HCT116 (cell line): ENCODE measurements around the gene TEX2. TPM values are rescaled to one million over a fixed set of nuclear protein-coding genes. Genes with fewer than 3 reads are reported as not detected.

Experiments used
- ATAC-seq: fragments of 200-7000 bp; cut with Tn5 transposase; 2 replicates; pipeline ENCODE4 v1.9.1; 2020; ENCODE audit warnings: mild to moderate bottlenecking, moderate library complexity
- BruUV-seq: library from RNA; stranded (reverse); fragments of 400-500 nt; replicated peaks from 2 replicates; lab custom pipeline; 2021; lab: Mats Ljungman, UMichigan
- CTCF ChIA-PET: fragments of 300-600 bp; sonication (Branson Sonifier 250); formaldehyde crosslinking; loops from one replicate; lab custom pipeline; 2021; ENCODE audit warnings: antibody characterized with exemption; lab: Charles Lee
- POLR2A ChIA-PET: fragments of 300-600, 350-600 bp; sonication (Branson Sonifier 250); formaldehyde crosslinking; loops from one replicate; lab custom pipeline; 2021; ENCODE audit warnings: antibody characterized with exemption; lab: Charles Lee
- RAD21 ChIA-PET, 2 experiments: fragments of 300-600 bp; sonication (Branson Sonifier 250); formaldehyde crosslinking; loops; one replicate each; lab custom pipeline; 2023; ENCODE audit warnings: low total read pairs in 2 of 2; ENCODE audit not compliant: uncharacterized antibody in 2 of 2, unreplicated experiment in 2 of 2, low non-redundant PET in 1 of 2; lab: Charles Lee
- DNase-seq: peaks from one replicate; pipeline ENCODE4 v3.0.0-alpha.2; 2010; ENCODE audit warnings: low read depth, low spot score
- H2AFZ ChIP-seq: fragments of 200-600 bp; shearing (Covaris generic), sonication (generic); 2 replicates; pipeline ENCODE4 v1.6.1; 2017; ENCODE audit warnings: low read depth, mixed run types, mixed read lengths, antibody characterized with exemption, low read length; ENCODE audit not compliant: poor library complexity, severe bottlenecking
- H3K27ac ChIP-seq: 2 replicates; pipeline ENCODE4 v1.5.1; 2012; ENCODE audit warnings: low read depth, low read length
- H3K27me3 ChIP-seq: fragments of 200-600 bp; sonication (generic); 2 replicates; pipeline ENCODE4 v1.6.1; 2016; ENCODE audit warnings: mixed run types, low read length, mixed read lengths; ENCODE audit not compliant: insufficient read depth
- H3K36me3 ChIP-seq, 2 experiments: fragments of 200-500 bp in 1 of 2; fragments of 200-600 bp in 1 of 2; sonication (Bioruptor generic) in 1 of 2; sonication (generic) in 1 of 2; 2 replicates each; pipeline versions ENCODE4 v1.5.1 to v1.6.1; 2014 to 2016; ENCODE audit warnings: low read length in 2 of 2, inconsistent platforms in 1 of 2, mixed read lengths in 1 of 2, mixed run types in 1 of 2; ENCODE audit not compliant: insufficient read depth in 2 of 2, control insufficient read depth in 1 of 2
- H3K4me1 ChIP-seq, 2 experiments: fragments of 200-600 bp in 1 of 2; sonication (generic) in 1 of 2; 2 replicates each; pipeline versions ENCODE4 v1.5.1 to v1.6.1; 2012 to 2017; ENCODE audit warnings: low read length in 2 of 2, inconsistent platforms in 1 of 2, mild to moderate bottlenecking in 1 of 2, mixed read lengths in 1 of 2, mixed run types in 1 of 2, moderate library complexity in 1 of 2; ENCODE audit not compliant: insufficient read depth in 2 of 2, control insufficient read depth in 1 of 2
- H3K4me2 ChIP-seq: fragments of 200-600 bp; sonication (generic); 2 replicates; pipeline ENCODE4 v1.6.1; 2017; ENCODE audit warnings: mixed run types, low read length, mixed read lengths
- H3K4me3 ChIP-seq, 2 experiments: fragments of 200-600 bp in 1 of 2; sonication (generic) in 1 of 2; replicated peaks in 1 of 2; 2 replicates each; pipeline ENCODE4 v1.5.1; 2011 to 2016; ENCODE audit warnings: low read length in 2 of 2, control low read depth in 1 of 2, low read depth in 1 of 2, mild to moderate bottlenecking in 1 of 2, mixed read lengths in 1 of 2, mixed run types in 1 of 2
- H3K79me2 ChIP-seq: fragments of 200-600 bp; sonication (generic); 2 replicates; pipeline ENCODE4 v1.6.1; 2017; ENCODE audit warnings: mild to moderate bottlenecking, mixed run types, low read length, moderate library complexity, mixed read lengths; ENCODE audit not compliant: insufficient read depth
- H3K9ac ChIP-seq: fragments of 200-600 bp; sonication (generic); 2 replicates; pipeline ENCODE4 v1.6.1; 2016; ENCODE audit warnings: low read length, mixed read lengths
- H3K9me2 ChIP-seq: fragments of 200-600 bp; sonication (generic), shearing (Covaris generic); 2 replicates; pipeline ENCODE4 v1.6.1; 2017; ENCODE audit warnings: mixed run types, mild to moderate bottlenecking, moderate library complexity; ENCODE audit not compliant: insufficient read depth
- H3K9me3 ChIP-seq, 2 experiments: fragments of 200-500 bp in 1 of 2; fragments of 200-600 bp in 1 of 2; sonication (Bioruptor generic) in 1 of 2; sonication (generic) in 1 of 2; 2 replicates each; pipeline ENCODE4 v1.6.1; 2014 to 2017; ENCODE audit warnings: low read length in 2 of 2, mixed read lengths in 2 of 2, inconsistent platforms in 1 of 2, low read depth in 1 of 2, mild to moderate bottlenecking in 1 of 2, mixed run types in 1 of 2, moderate library complexity in 1 of 2; ENCODE audit not compliant: control insufficient read depth in 1 of 2, insufficient read depth in 1 of 2
- H4K20me1 ChIP-seq: fragments of 200-600 bp; sonication (generic), shearing (Covaris generic); 2 replicates; pipeline ENCODE4 v1.6.1; 2017; ENCODE audit warnings: mixed run types, mild to moderate bottlenecking, moderate library complexity; ENCODE audit not compliant: insufficient read depth
- ATF3 ChIP-seq: IDR thresholded peaks from 2 replicates; pipeline ENCODE4 v1.6.1; 2012
- CBX3 ChIP-seq: IDR thresholded peaks from 2 replicates; pipeline ENCODE4 v1.6.1; 2012; ENCODE audit warnings: low read depth
- CTCF ChIP-seq, 3 experiments: fragments of 200-600 bp in 1 of 3; sonication (generic) in 1 of 3; IDR thresholded peaks in 2 of 3; conservative IDR thresholded peaks in 1 of 3; 2 replicates each; pipeline ENCODE4 v1.5.1; 2012 to 2017; ENCODE audit warnings: low read depth in 2 of 3, low read length in 2 of 3, antibody characterized with exemption in 1 of 3, borderline replicate concordance in 1 of 3, control low read depth in 1 of 3, mild to moderate bottlenecking in 1 of 3, mixed read lengths in 1 of 3, mixed run types in 1 of 3, moderate library complexity in 1 of 3; ENCODE audit not compliant: insufficient read depth in 1 of 3
- EGR1 ChIP-seq: IDR thresholded peaks from 2 replicates; pipeline ENCODE4 v1.6.1; 2012; ENCODE audit warnings: low read depth
- ELF1 ChIP-seq: IDR thresholded peaks from 2 replicates; pipeline ENCODE4 v1.6.1; 2012; ENCODE audit warnings: low read depth, borderline replicate concordance
- EZH2 ChIP-seq: fragments of 200-600 bp; sonication (generic); IDR thresholded peaks from 2 replicates; pipeline ENCODE4 v1.6.1; 2017; ENCODE audit warnings: antibody characterized with exemption, mixed run types
- EZH2phosphoT487 ChIP-seq: fragments of 200-600 bp; IDR thresholded peaks from 2 replicates; pipeline ENCODE4 v1.6.1; 2018; ENCODE audit warnings: antibody characterized with exemption, borderline replicate concordance
- MAX ChIP-seq: IDR thresholded peaks from 2 replicates; pipeline ENCODE4 v1.6.1; 2012
- POLR2A ChIP-seq: IDR thresholded peaks from 2 replicates; pipeline ENCODE4 v1.7.0; 2011; ENCODE audit warnings: borderline replicate concordance; ENCODE audit not compliant: insufficient read depth, insufficient read length; ENCODE audit errors: extremely low read depth
- POLR2AphosphoS5 ChIP-seq: IDR thresholded peaks from 2 replicates; pipeline ENCODE4 v1.6.1; 2011; ENCODE audit warnings: mild to moderate bottlenecking, low read depth, low read length, moderate library complexity
- RAD21 ChIP-seq: IDR thresholded peaks from 2 replicates; pipeline ENCODE4 v1.6.1; 2012; ENCODE audit warnings: low read depth, mild to moderate bottlenecking
- SIN3A ChIP-seq: IDR thresholded peaks from 2 replicates; pipeline ENCODE4 v1.6.1; 2012; ENCODE audit warnings: low read depth
- SP1 ChIP-seq: IDR thresholded peaks from 2 replicates; pipeline ENCODE4 v1.6.1; 2012; ENCODE audit warnings: low read depth
- SRF ChIP-seq: IDR thresholded peaks from 2 replicates; pipeline ENCODE4 v1.6.1; 2012; ENCODE audit warnings: low read depth
- TCF7L2 ChIP-seq: IDR thresholded peaks from 2 replicates; pipeline ENCODE4 v1.7.0; 2011; ENCODE audit warnings: borderline replicate concordance, inconsistent platforms; ENCODE audit not compliant: insufficient read depth, insufficient read length; ENCODE audit errors: extremely low read depth
- YY1 ChIP-seq: IDR thresholded peaks from 2 replicates; pipeline ENCODE4 v1.6.1; 2011; ENCODE audit warnings: low read length, low read depth, moderate library complexity, mild to moderate bottlenecking; ENCODE audit not compliant: insufficient replicate concordance; ENCODE audit errors: extremely low read depth
- ZFX ChIP-seq: fragments of 450-650 bp; IDR thresholded peaks from 2 replicates; pipeline ENCODE4 v1.6.1; 2017
- ZNF274 ChIP-seq: fragments of 200-500 bp; sonication (Bioruptor generic); IDR thresholded peaks from 2 replicates; pipeline ENCODE4 v1.6.1; 2014; ENCODE audit warnings: mild to moderate bottlenecking, low read depth, low read length, inconsistent platforms
- intact Hi-C: fragments of 100-400 bp; cut with micrococcal nuclease; formaldehyde crosslinking; loops from 2 replicates; pipeline ENCODE4 v1.10.0; 2022
- total RNA-seq: library from RNA; stranded (reverse); gene quantifications from one replicate; pipeline ENCODE4 v1.2.1, GENCODE V29; 2021; ENCODE audit not compliant: unreplicated experiment
- TF ChIP-seq, protein P1 (sequence below): IDR thresholded peaks from 2 replicates; pipeline ENCODE4 v1.6.1; 2011; ENCODE audit warnings: mild to moderate bottlenecking, low read length, moderate library complexity; ENCODE audit not compliant: insufficient replicate concordance; ENCODE audit errors: extremely low read depth
- TF ChIP-seq, protein P2 (sequence below): IDR thresholded peaks from 2 replicates; pipeline ENCODE4 v1.6.1; 2012; ENCODE audit warnings: low read depth

The TEX2 gene
- total RNA-seq, 1 experiment from 2014 or later = 24.6 TPM

DNA sequence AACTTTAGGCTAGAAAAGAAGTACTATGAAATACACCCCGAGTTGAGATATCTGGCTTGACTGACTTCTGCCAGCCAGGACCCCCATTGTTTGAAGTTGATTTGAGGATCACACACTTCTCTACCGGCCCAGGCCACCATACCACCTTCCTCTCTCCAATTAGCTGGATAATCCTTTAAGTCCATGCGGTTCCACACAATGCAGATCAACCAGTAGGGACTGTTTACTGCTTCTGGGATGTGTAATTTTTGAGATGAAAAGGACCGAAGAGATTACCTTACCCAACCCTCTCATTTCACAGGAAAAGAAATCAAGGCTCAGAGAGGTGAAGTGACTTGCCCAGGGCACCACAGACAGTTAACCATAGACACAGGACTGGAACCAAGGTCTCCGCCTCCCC is 153.7 kb downstream of the TEX2 start:
- Histone ChIP-seq H3K4me1 (peaks cover 7 to 21% of the 10 kb centered on the region in 2 experiments; a peak in 3 of 4 replicates), H3K27ac (no peak overlapping the region), H2AFZ (no peak overlapping the region)
- RAD21 ChIA-PET = no interaction called here
- intact Hi-C loops = no loop called here
- TF ChIP-seq, protein P1, sequence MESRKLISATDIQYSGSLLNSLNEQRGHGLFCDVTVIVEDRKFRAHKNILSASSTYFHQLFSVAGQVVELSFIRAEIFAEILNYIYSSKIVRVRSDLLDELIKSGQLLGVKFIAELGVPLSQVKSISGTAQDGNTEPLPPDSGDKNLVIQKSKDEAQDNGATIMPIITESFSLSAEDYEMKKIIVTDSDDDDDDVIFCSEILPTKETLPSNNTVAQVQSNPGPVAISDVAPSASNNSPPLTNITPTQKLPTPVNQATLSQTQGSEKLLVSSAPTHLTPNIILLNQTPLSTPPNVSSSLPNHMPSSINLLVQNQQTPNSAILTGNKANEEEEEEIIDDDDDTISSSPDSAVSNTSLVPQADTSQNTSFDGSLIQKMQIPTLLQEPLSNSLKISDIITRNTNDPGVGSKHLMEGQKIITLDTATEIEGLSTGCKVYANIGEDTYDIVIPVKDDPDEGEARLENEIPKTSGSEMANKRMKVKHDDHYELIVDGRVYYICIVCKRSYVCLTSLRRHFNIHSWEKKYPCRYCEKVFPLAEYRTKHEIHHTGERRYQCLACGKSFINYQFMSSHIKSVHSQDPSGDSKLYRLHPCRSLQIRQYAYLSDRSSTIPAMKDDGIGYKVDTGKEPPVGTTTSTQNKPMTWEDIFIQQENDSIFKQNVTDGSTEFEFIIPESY = no peak
- TF ChIP-seq SP1 = no peak
- no peak for TF ChIP-seq ZFX
- no peak for TF ChIP-seq ELF1
- TF ChIP-seq YY1 = no peak
- TF ChIP-seq EZH2 = no peak
- TF ChIP-seq ATF3 = no peak
- no peak for TF ChIP-seq EGR1
- no peak for TF ChIP-seq SIN3A
- no peak for TF ChIP-seq CBX3
- TF ChIP-seq, protein P2, sequence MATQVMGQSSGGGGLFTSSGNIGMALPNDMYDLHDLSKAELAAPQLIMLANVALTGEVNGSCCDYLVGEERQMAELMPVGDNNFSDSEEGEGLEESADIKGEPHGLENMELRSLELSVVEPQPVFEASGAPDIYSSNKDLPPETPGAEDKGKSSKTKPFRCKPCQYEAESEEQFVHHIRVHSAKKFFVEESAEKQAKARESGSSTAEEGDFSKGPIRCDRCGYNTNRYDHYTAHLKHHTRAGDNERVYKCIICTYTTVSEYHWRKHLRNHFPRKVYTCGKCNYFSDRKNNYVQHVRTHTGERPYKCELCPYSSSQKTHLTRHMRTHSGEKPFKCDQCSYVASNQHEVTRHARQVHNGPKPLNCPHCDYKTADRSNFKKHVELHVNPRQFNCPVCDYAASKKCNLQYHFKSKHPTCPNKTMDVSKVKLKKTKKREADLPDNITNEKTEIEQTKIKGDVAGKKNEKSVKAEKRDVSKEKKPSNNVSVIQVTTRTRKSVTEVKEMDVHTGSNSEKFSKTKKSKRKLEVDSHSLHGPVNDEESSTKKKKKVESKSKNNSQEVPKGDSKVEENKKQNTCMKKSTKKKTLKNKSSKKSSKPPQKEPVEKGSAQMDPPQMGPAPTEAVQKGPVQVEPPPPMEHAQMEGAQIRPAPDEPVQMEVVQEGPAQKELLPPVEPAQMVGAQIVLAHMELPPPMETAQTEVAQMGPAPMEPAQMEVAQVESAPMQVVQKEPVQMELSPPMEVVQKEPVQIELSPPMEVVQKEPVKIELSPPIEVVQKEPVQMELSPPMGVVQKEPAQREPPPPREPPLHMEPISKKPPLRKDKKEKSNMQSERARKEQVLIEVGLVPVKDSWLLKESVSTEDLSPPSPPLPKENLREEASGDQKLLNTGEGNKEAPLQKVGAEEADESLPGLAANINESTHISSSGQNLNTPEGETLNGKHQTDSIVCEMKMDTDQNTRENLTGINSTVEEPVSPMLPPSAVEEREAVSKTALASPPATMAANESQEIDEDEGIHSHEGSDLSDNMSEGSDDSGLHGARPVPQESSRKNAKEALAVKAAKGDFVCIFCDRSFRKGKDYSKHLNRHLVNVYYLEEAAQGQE = no peak
- no peak for TF ChIP-seq MAX
- no peak for TF ChIP-seq POLR2A
- no peak for TF ChIP-seq RAD21
- TF ChIP-seq SRF = no peak
- no peak for TF ChIP-seq ZNF274
- no peak for TF ChIP-seq EZH2phosphoT487
- TF ChIP-seq POLR2AphosphoS5 = no peak
- no peak for TF ChIP-seq TCF7L2
- no peak for TF ChIP-seq CTCF (IDR thresholded peaks at IDR 0.05 in 2 of 3, conservative IDR thresholded peaks at IDR 0.05 in 1 of 3; ENCODE audit: borderline replicate concordance in 1 of 3, insufficient read depth in 1 of 3, low read depth in 2 of 3, low read length in 2 of 3)
- TF ChIP-seq, all 23 proteins: peak for 0
- BruUV-seq = no TSS peak
- Histone ChIP-seq H3K4me2 (no peak overlapping the region), H3K9me2 (no peaks in the 10 kb centered on the region), H3K36me3 (no peaks in the 10 kb centered on the region), H3K27me3 (no peaks in the 10 kb centered on the region), H4K20me1 (no peaks in the 10 kb centered on the region), H3K9me3 (no peaks in the 10 kb centered on the region), H3K79me2 (peaks cover 9% of the 10 kb centered on the region; the same call in 1 of the 2 replicates), H3K9ac (no peak overlapping the region), H3K4me3 (no peak overlapping the region)
- CTCF ChIA-PET = interaction anchor here (2.1 kb wide), 1 partner anchor 24 kb away, joined by 6 read pairs; no protein-coding TSS in a partner anchor
- DNase-seq (no peak), ATAC-seq (no peak)
- POLR2A ChIA-PET = no interaction called here
